ENCODE results near the gene SLC12A7. TPM values are rescaled to one million over a fixed set of nuclear protein-coding genes. Genes with fewer than 3 reads are reported as not detected.

Gene SLC12A7
- total RNA-seq, 1 experiment from 2014 or later = 30.8 TPM

- H3K27me3 Mint-ChIP-seq (ENCODE audit: low read depth) = peaks cover 4% of the 10 kb centered on the region
- peaks cover 8 to 49% of the 10 kb centered on the region in 2 experiments for H3K4me1 Mint-ChIP-seq
- peaks cover 0 to 4% of the 10 kb centered on the region in 2 experiments; a peak in 2 of 5 replicates for H3K9me3 Mint-ChIP-seq
These were observed 28.9 kb upstream of the SLC12A7 start for GRCh38 chr5:1140818-1141189.

More at GRCh38 chr5:1140818-1141189, 28.9 kb upstream of the SLC12A7 start:
- H3K27me3 ChIP-seq (ENCODE audit: insufficient read depth, low read length) = no peaks in the 10 kb centered on the region
- no peak overlapping the region for H3K9ac ChIP-seq (ENCODE audit: extremely low read depth, insufficient read length, low read length)
- no peaks in the 10 kb centered on the region for H3K79me2 ChIP-seq (ENCODE audit: insufficient read depth, low read length)
- no peak overlapping the region for H2BK20ac ChIP-seq (ENCODE audit: low read depth, low read length, poor library complexity, severe bottlenecking)
- H3K4me1 ChIP-seq (ENCODE audit: insufficient read depth, low read length) = no peaks in the 10 kb centered on the region; the same call in 1 of the 2 replicates
- H3K79me1 ChIP-seq (ENCODE audit: insufficient read depth, low read depth, low read length, poor library complexity, severe bottlenecking) = no peaks in the 10 kb centered on the region
- TF ChIP-seq CTCF (conservative IDR thresholded peaks at IDR 0.05) = no peak
- H3K23me2 ChIP-seq (ENCODE audit: insufficient read length, low read depth, low read length, poor library complexity, severe bottlenecking) = no peaks in the 10 kb centered on the region
- no CpG with 5 or more reads among the region's 15 CpGs for WGBS (ENCODE audit: extremely low coverage, insufficient read length, low lambda C conversion rate)
- no peak overlapping the region for H2BK12ac ChIP-seq (ENCODE audit: insufficient read length, low read depth, low read length)
- DNase-seq = no peak
- no peak overlapping the region for H3K18ac ChIP-seq (ENCODE audit: insufficient read length, low read depth, low read length)
- H3K14ac ChIP-seq (ENCODE audit: insufficient read depth, low read length) = no peak overlapping the region
- no peak overlapping the region for H2AK5ac ChIP-seq (ENCODE audit: insufficient read length, low read length)
- H3K36me3 Mint-ChIP-seq (ENCODE audit: insufficient read depth in 1 of 3, low read depth in 3 of 3) = no peaks in the 10 kb centered on the region
- no peak overlapping the region for H3T11ph ChIP-seq (ENCODE audit: low read length)
- H3K9me3 ChIP-seq (ENCODE audit: control insufficient read depth, low read depth, low read length) = no peaks in the 10 kb centered on the region
- H2BK15ac ChIP-seq (ENCODE audit: low read depth, low read length) = no peak overlapping the region
- no peak overlapping the region for H3K23ac ChIP-seq (ENCODE audit: insufficient read length, low read depth, low read length)
- H3K27ac ChIP-seq (ENCODE audit: insufficient read length, low read depth, low read length) = no peak overlapping the region
- H4K20me1 ChIP-seq (ENCODE audit: control insufficient read depth, insufficient read depth, insufficient read length) = no peaks in the 10 kb centered on the region
- no peak overlapping the region for H3K4me2 ChIP-seq (ENCODE audit: insufficient read depth, insufficient read length, low read length)
- no peak overlapping the region for H4K5ac ChIP-seq (ENCODE audit: insufficient read length, low read depth, low read length)
- H3K4me3 Mint-ChIP-seq = no peak overlapping the region
- H4K8ac ChIP-seq (replicated peaks; ENCODE audit: insufficient read length, low read depth, low read length) = no peak overlapping the region
- H3K4ac ChIP-seq (ENCODE audit: low read depth, low read length) = no peak overlapping the region
- H2BK120ac ChIP-seq (ENCODE audit: low read depth, low read length, poor library complexity, severe bottlenecking) = no peak overlapping the region
- H2AFZ ChIP-seq (ENCODE audit: low read length) = no peak overlapping the region
- H2BK5ac ChIP-seq (ENCODE audit: insufficient read length, low read length) = no peak overlapping the region
- H4K91ac ChIP-seq (ENCODE audit: insufficient read length, low read depth, low read length) = no peak overlapping the region
- no peak overlapping the region for H3K27ac Mint-ChIP-seq
- no peak overlapping the region for H3K56ac ChIP-seq (ENCODE audit: insufficient read length, low read depth, low read length)

Data from H9 (cell line).